CD4-positive, alpha-beta T cell (primary cell): ENCODE data around the gene ATP8A1. TPM values are rescaled to one million over a fixed set of nuclear protein-coding genes. Genes with fewer than 3 reads are reported as not detected.

ENCODE experiments used
- ATAC-seq: fragments of 200-7000 bp; cut with Tn5 transposase; one replicate; pipeline ENCODE4 v1.10.0; 2022; ENCODE audit warnings: mild to moderate bottlenecking; ENCODE audit not compliant: poor library complexity
- CTCF ChIA-PET: fragments of 350-600 bp; sonication (Branson Sonifier 250); formaldehyde crosslinking; loops from one replicate; lab custom pipeline; 2021; ENCODE audit warnings: antibody characterized with exemption, inconsistent platforms; lab: Charles Lee
- POLR2A ChIA-PET: fragments of 350-600 bp; sonication (Branson Sonifier 250); formaldehyde crosslinking; loops from one replicate; lab custom pipeline; 2021; ENCODE audit warnings: antibody characterized with exemption, inconsistent platforms; lab: Charles Lee
- DNase-seq, 14 experiments: peaks; one replicate each; pipeline ENCODE4 v3.0.0-alpha.2; 2013 to 2020; ENCODE audit warnings: mixed read lengths in 2 of 14
- H3K27ac ChIP-seq, 2 donors: one replicate each; pipeline versions ENCODE4 v1.5.1 to v1.7.0; 2013; ENCODE audit warnings: low read length in 2 of 2, low read depth in 1 of 2, mild to moderate bottlenecking in 1 of 2
- H3K27me3 ChIP-seq, 2 experiments: 1 replicate in 1 of 2; 2 replicates in 1 of 2; pipeline versions ENCODE4 v1.6.1 to v1.7.0; 2013; ENCODE audit warnings: low read length in 2 of 2, control low read depth in 1 of 2, mild to moderate bottlenecking in 1 of 2, moderate library complexity in 1 of 2; ENCODE audit not compliant: insufficient read depth in 2 of 2, control insufficient read depth in 1 of 2
- H3K36me3 ChIP-seq: one replicate; pipeline ENCODE4 v1.6.1; 2013; ENCODE audit warnings: low read length, control low read depth; ENCODE audit not compliant: insufficient read depth
- H3K4me1 ChIP-seq: one replicate; pipeline ENCODE4 v1.6.1; 2013; ENCODE audit warnings: low read length, control low read depth; ENCODE audit not compliant: insufficient read depth
- H3K4me3 ChIP-seq: one replicate; pipeline ENCODE4 v1.5.1; 2013; ENCODE audit warnings: mild to moderate bottlenecking, low read length, moderate library complexity
- H3K9me3 ChIP-seq, 2 experiments: 1 replicate in 1 of 2; 2 replicates in 1 of 2; pipeline versions ENCODE4 v1.6.1 to v1.7.0; 2013; ENCODE audit warnings: low read length in 2 of 2, mild to moderate bottlenecking in 2 of 2, control low read depth in 1 of 2, moderate library complexity in 1 of 2; ENCODE audit not compliant: control insufficient read depth in 1 of 2, insufficient read depth in 1 of 2
- H3K27ac Mint-ChIP-seq: one replicate; pipeline ENCODE4 v1.8.0; 2020; ENCODE audit warnings: mixed read lengths
- H3K27me3 Mint-ChIP-seq: one replicate; pipeline ENCODE4 v1.8.0; 2021; ENCODE audit warnings: mixed read lengths
- H3K36me3 Mint-ChIP-seq: one replicate; pipeline ENCODE4 v1.8.0; 2021; ENCODE audit warnings: low read depth, mixed read lengths
- H3K4me1 Mint-ChIP-seq: one replicate; pipeline ENCODE4 v1.8.0; 2021; ENCODE audit warnings: low read depth, mixed read lengths
- H3K4me3 Mint-ChIP-seq: one replicate; pipeline ENCODE4 v1.8.0; 2020; ENCODE audit warnings: mild to moderate bottlenecking, mixed read lengths
- H3K9me3 Mint-ChIP-seq: one replicate; pipeline ENCODE4 v1.8.0; 2020; ENCODE audit warnings: mixed read lengths
- intact Hi-C, 2 experiments: fragments of 100-400 bp; cut with DNase I in 1 of 2; cut with micrococcal nuclease in 1 of 2; formaldehyde crosslinking; loops; one replicate each; pipeline versions ENCODE4 v1.15.1 to v1.9.0; 2023 to 2025; cut with DNase I, micrococcal nuclease
- total RNA-seq, 174 experiments: library from RNA in 2 of 174; stranded (reverse) in 2 of 174; gene quantifications; one replicate each; pipeline ENCODE4 v1.2.3 and lab custom pipeline; 2021 to 2026
- TF ChIP-seq, protein P1 (sequence below): fragments of 200-600 bp; IDR thresholded peaks from one replicate; pipeline ENCODE4 v1.8.0; 2022; ENCODE audit warnings: antibody characterized with exemption, mild to moderate bottlenecking

Gene ATP8A1
- total RNA-seq, 2 experiments from 2014 or later = 44.9 to 45.5 TPM

DNA sequence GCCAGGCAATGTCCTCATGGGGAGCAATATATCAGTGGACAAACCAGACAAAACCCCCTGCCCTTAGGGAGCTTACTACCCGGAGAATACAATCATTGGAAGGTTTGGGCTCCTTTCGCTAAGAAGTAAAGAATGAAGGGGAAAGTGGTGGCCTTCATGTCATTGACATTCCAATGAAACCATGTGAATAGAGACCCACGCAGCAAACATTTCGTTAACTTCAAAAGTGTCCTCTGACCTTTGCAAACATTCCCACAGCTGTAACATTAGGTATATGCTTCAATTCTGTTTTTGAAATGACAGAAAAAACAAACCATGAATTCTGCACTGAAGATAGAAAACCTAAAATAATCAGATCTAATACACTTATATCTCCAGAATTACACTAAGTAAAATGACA is 7.0 kb downstream of the ATP8A1 start:
- TF ChIP-seq, protein P1, sequence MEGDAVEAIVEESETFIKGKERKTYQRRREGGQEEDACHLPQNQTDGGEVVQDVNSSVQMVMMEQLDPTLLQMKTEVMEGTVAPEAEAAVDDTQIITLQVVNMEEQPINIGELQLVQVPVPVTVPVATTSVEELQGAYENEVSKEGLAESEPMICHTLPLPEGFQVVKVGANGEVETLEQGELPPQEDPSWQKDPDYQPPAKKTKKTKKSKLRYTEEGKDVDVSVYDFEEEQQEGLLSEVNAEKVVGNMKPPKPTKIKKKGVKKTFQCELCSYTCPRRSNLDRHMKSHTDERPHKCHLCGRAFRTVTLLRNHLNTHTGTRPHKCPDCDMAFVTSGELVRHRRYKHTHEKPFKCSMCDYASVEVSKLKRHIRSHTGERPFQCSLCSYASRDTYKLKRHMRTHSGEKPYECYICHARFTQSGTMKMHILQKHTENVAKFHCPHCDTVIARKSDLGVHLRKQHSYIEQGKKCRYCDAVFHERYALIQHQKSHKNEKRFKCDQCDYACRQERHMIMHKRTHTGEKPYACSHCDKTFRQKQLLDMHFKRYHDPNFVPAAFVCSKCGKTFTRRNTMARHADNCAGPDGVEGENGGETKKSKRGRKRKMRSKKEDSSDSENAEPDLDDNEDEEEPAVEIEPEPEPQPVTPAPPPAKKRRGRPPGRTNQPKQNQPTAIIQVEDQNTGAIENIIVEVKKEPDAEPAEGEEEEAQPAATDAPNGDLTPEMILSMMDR = no peak
- DNase-seq (no peak), ATAC-seq (no peak)
- peaks cover 15% of the 10 kb centered on the region for H3K4me1 ChIP-seq
- Mint-ChIP-seq H3K36me3 (peaks cover 15% of the 10 kb centered on the region), H3K4me1 (peaks cover 67% of the 10 kb centered on the region), H3K27ac (no peak overlapping the region), H3K4me3 (no peak overlapping the region), H3K27me3 (no peaks in the 10 kb centered on the region), H3K9me3 (peaks cover 5% of the 10 kb centered on the region)
- no peaks in the 10 kb centered on the region for H3K36me3 ChIP-seq
- no peaks in the 10 kb centered on the region for H3K9me3 ChIP-seq
- H3K27me3 ChIP-seq = no peaks in the 10 kb centered on the region
- ChIA-PET POLR2A (interaction anchor here (1.4 kb wide), 1 partner anchor 15 kb away, joined by 3 read pairs; no protein-coding TSS in a partner anchor), CTCF (interaction anchor here (1.6 kb wide), 1 partner anchor 33 kb away, joined by 3 read pairs; no protein-coding TSS in a partner anchor)
- intact Hi-C loops = loop anchor here in 1 of 2 experiments (10.0 kb wide), 2 partner anchors 665 to 715 kb away; partner anchors contain the start of genes DCAF4L1 and TMEM33
- H3K4me3 ChIP-seq = no peak overlapping the region
- no peak overlapping the region for H3K27ac ChIP-seq

GRCh38 chr4:42646999-42647541 is 9.8 kb downstream of the ATP8A1 start:
- Histone ChIP-seq H3K4me3 (no peak overlapping the region), H3K9me3 (no peaks in the 10 kb centered on the region), H3K4me1 (peaks cover 11% of the 10 kb centered on the region), H3K27ac (no peak overlapping the region), H3K27me3 (no peaks in the 10 kb centered on the region), H3K36me3 (no peaks in the 10 kb centered on the region)
- Mint-ChIP-seq H3K27ac (no peak overlapping the region), H3K4me1 (peaks cover 76% of the 10 kb centered on the region), H3K9me3 (peaks cover 3% of the 10 kb centered on the region), H3K36me3 (peaks cover 8% of the 10 kb centered on the region), H3K4me3 (no peak overlapping the region), H3K27me3 (no peaks in the 10 kb centered on the region)
- intact Hi-C loops = no loop called here
- DNase-seq (peak in 1 of 14 experiments; percentile 40), ATAC-seq (no peak)
- TF ChIP-seq, protein P1 = no peak
- CTCF ChIA-PET = interaction anchor here (1.0 kb wide), 1 partner anchor 25 kb away, joined by 3 read pairs; no protein-coding TSS in a partner anchor
- POLR2A ChIA-PET = interaction anchor here (3.6 kb wide), 1 partner anchor 10 kb away, joined by 35 read pairs; the partner anchor contains the start of gene ATP8A1

DNA sequence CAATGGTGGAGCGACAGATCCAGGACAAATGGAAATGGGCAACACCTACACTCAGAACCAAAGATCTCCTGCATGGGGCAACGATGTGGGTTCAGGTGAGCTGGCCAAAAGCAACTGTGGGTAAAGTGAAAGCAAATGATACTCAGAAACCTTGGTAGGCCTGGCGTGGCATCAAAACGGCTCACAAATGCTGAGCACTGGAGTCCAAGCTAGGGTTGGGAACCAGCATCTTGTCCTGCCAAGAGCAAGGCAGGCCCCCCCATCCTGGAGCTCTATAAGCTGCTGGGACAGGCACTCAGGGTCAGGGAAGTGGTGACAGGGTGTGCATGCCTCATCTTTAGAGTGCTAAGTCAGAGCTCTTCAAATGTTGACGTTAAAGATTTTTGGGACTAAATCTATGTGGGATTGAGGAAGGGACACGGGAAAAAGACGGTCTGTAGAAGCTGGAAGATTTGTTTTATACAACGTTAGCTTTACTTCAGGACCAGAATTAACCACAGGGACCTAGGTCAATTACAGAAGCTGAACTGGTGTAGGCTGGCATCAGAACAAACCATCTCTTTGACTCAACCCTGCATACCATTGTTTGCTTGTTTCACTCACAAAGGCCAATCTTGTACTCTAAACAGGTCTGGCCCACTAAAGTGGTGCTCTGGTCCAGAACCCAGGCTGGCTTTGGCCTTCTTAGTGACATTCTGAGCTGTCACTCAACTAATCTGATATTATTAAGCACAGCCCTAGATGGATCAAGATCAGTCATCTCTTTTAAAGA is 10.7 kb downstream of the ATP8A1 start:
- Mint-ChIP-seq H3K4me1 (peaks cover 84% of the 10 kb centered on the region), H3K27me3 (no peaks in the 10 kb centered on the region), H3K27ac (no peak overlapping the region), H3K36me3 (peaks cover 5% of the 10 kb centered on the region), H3K9me3 (peaks cover 3% of the 10 kb centered on the region), H3K4me3 (no peak overlapping the region)
- Histone ChIP-seq H3K36me3 (no peaks in the 10 kb centered on the region), H3K4me1 (peaks cover 12% of the 10 kb centered on the region), H3K27ac (no peak overlapping the region), H3K27me3 (no peaks in the 10 kb centered on the region), H3K9me3 (no peaks in the 10 kb centered on the region), H3K4me3 (no peak overlapping the region)
- ChIA-PET POLR2A (interaction anchor here (3.6 kb wide), 1 partner anchor 10 kb away, joined by 35 read pairs; the partner anchor contains the start of gene ATP8A1), CTCF (interaction anchor here (2.0 kb wide), 1 partner anchor 8 kb away, joined by 4 read pairs; no protein-coding TSS in a partner anchor)
- intact Hi-C loops = no loop called here
- DNase-seq = peak in 1 of 14 experiments; percentile 25
- TF ChIP-seq, protein P1 = no peak
- ATAC-seq = no peak
